Smooth muscle cell (in vitro differentiated cells): Measurements from ENCODE around the gene GPD1L. TPM values are rescaled to one million over a fixed set of nuclear protein-coding genes. Genes with fewer than 3 reads are reported as not detected.

ENCODE experiments used
- DNase-seq: peaks from one replicate; lab custom pipeline; 2025; ENCODE audit not compliant: unreplicated experiment; lab: John Stamatoyannopoulos, UW
- H2AFZ ChIP-seq: fragments of 200-600 bp; sonication (generic); 2 replicates; pipeline ENCODE4 v1.6.0; 2016; ENCODE audit warnings: antibody characterized with exemption, low read depth, mild to moderate bottlenecking
- H3F3A ChIP-seq: fragments of 200-600 bp; sonication (generic); 2 replicates; pipeline ENCODE4 v1.6.0; 2017; ENCODE audit warnings: antibody characterized with exemption, low read depth
- H3K27ac ChIP-seq: fragments of 200-600 bp; sonication (generic); 2 replicates; pipeline ENCODE4 v1.5.1; 2016; ENCODE audit warnings: low read depth, mild to moderate bottlenecking
- H3K27me3 ChIP-seq: fragments of 200-600 bp; sonication (generic); 2 replicates; pipeline ENCODE4 v1.6.1; 2016; ENCODE audit warnings: low read depth, mild to moderate bottlenecking
- H3K36me3 ChIP-seq: fragments of 200-600 bp; sonication (generic); 2 replicates; pipeline ENCODE4 v1.5.1; 2016; ENCODE audit warnings: low read depth
- H3K4me1 ChIP-seq: fragments of 200-600 bp; sonication (generic); 2 replicates; pipeline ENCODE4 v1.5.1; 2016; ENCODE audit warnings: low read depth
- H3K4me2 ChIP-seq: fragments of 200-600 bp; sonication (generic); 2 replicates; pipeline ENCODE4 v1.6.0; 2016; ENCODE audit warnings: mild to moderate bottlenecking
- H3K4me3 ChIP-seq: fragments of 200-600 bp; sonication (generic); 2 replicates; pipeline ENCODE4 v1.5.1; 2016; ENCODE audit warnings: mild to moderate bottlenecking
- H3K79me2 ChIP-seq: fragments of 200-600 bp; sonication (generic); 2 replicates; pipeline ENCODE4 v1.6.0; 2016; ENCODE audit warnings: low read depth, mild to moderate bottlenecking
- H3K9ac ChIP-seq: fragments of 200-600 bp; sonication (generic); 2 replicates; pipeline ENCODE4 v1.6.0; 2016; ENCODE audit warnings: low read depth
- H3K9me3 ChIP-seq: fragments of 200-600 bp; sonication (generic); replicated peaks from 2 replicates; pipeline ENCODE4 v1.5.1; 2016; ENCODE audit warnings: low read depth
- H4K20me1 ChIP-seq: fragments of 200-600 bp; sonication (generic); 2 replicates; pipeline ENCODE4 v1.6.0; 2016; ENCODE audit warnings: low read depth
- CTCF ChIP-seq: fragments of 200-600 bp; sonication (generic); IDR thresholded peaks from 2 replicates; pipeline ENCODE4 v1.5.1; 2017; ENCODE audit warnings: borderline replicate concordance, mild to moderate bottlenecking, antibody characterized with exemption; ENCODE audit not compliant: insufficient read depth, poor library complexity, severe bottlenecking
- WGBS: methylation state at CpG from one replicate; pipeline ENCODE4 v1.1.7; 2016; ENCODE audit warnings: low lambda C conversion rate; 5-methylcytosine and 5-hydroxymethylcytosine counted together
- polyA plus RNA-seq: library from polyadenylated mRNA; unstranded; fragments of >200 nt; fragmentation: Nextera tagmentation; extraction: Ambion mirVana; gene quantifications from 2 replicates; pipeline ENCODE4 v1.2.1, GENCODE V29; 2016
- total RNA-seq: library from RNA; depleted of rRNA; stranded (reverse); fragments of >200 nt; gene quantifications from 2 replicates; pipeline ENCODE4 v1.2.3, GENCODE V29; 2014

The GPD1L gene
- total and polyA plus RNA-seq, 2 experiments from 2014 or later, result 3.6 to 8.2 TPM

GRCh38 chr3:32076566-32076965 is 29.9 kb upstream of the GPD1L start:
- no peak overlapping the region for H3K4me2 ChIP-seq
- H3K79me2 ChIP-seq, result no peaks in the 10 kb centered on the region
- H3K4me3 ChIP-seq, result no peak overlapping the region
- no peak for TF ChIP-seq CTCF
- no peak overlapping the region for H2AFZ ChIP-seq
- no peaks in the 10 kb centered on the region for H3K9me3 ChIP-seq
- no peaks in the 10 kb centered on the region for H3F3A ChIP-seq
- H3K9ac ChIP-seq, result no peak overlapping the region
- WGBS, result 30% methylated on average over 3 of the region's 3 CpGs
- H3K4me1 ChIP-seq, result no peaks in the 10 kb centered on the region
- H3K27me3 ChIP-seq, result no peaks in the 10 kb centered on the region
- H3K27ac ChIP-seq, result no peak overlapping the region
- no peaks in the 10 kb centered on the region for H4K20me1 ChIP-seq
- H3K36me3 ChIP-seq, result no peaks in the 10 kb centered on the region
- DNase-seq, result no peak

- 81% methylated on average over 14 of the region's 14 CpGs for WGBS
- Histone ChIP-seq H3K36me3 (no peaks in the 10 kb centered on the region), H3K79me2 (no peaks in the 10 kb centered on the region), H3K9me3 (no peaks in the 10 kb centered on the region), H3K27ac (no peak overlapping the region), H3F3A (no peaks in the 10 kb centered on the region), H3K9ac (no peak overlapping the region), H4K20me1 (no peaks in the 10 kb centered on the region), H3K4me3 (no peak overlapping the region), H3K4me1 (no peaks in the 10 kb centered on the region), H3K27me3 (no peaks in the 10 kb centered on the region), H3K4me2 (no peak overlapping the region), H2AFZ (no peak overlapping the region)
- DNase-seq, result no peak
- TF ChIP-seq CTCF, result no peak
These were observed 28.9 kb upstream of the GPD1L start for GRCh38 chr3:32077260-32078084.

GRCh38 chr3:32078085-32078634 is 28.3 kb upstream of the GPD1L start:
- whole genome bisulfite sequencing, result 93% methylated on average over 3 of the region's 3 CpGs
- H3F3A ChIP-seq, result no peaks in the 10 kb centered on the region
- no peaks in the 10 kb centered on the region for H3K9me3 ChIP-seq
- H3K9ac ChIP-seq, result no peak overlapping the region
- H3K36me3 ChIP-seq, result no peaks in the 10 kb centered on the region
- no peaks in the 10 kb centered on the region for H3K4me1 ChIP-seq
- no peak overlapping the region for H3K27ac ChIP-seq
- H3K79me2 ChIP-seq, result no peaks in the 10 kb centered on the region
- no peaks in the 10 kb centered on the region for H4K20me1 ChIP-seq
- no peak overlapping the region for H3K4me2 ChIP-seq
- H2AFZ ChIP-seq, result no peak overlapping the region
- H3K27me3 ChIP-seq, result no peaks in the 10 kb centered on the region
- H3K4me3 ChIP-seq, result no peak overlapping the region
- no peak for DNase-seq
- TF ChIP-seq CTCF, result no peak

- no peak for DNase-seq
- H3K4me2 ChIP-seq, result no peak overlapping the region
- H3K79me2 ChIP-seq, result no peaks in the 10 kb centered on the region
- no peaks in the 10 kb centered on the region for H3F3A ChIP-seq
- no peaks in the 10 kb centered on the region for H4K20me1 ChIP-seq
- H3K27ac ChIP-seq, result no peak overlapping the region
- TF ChIP-seq CTCF, result no peak
- H3K9me3 ChIP-seq, result no peaks in the 10 kb centered on the region
- H3K27me3 ChIP-seq, result no peaks in the 10 kb centered on the region
- no peaks in the 10 kb centered on the region for H3K4me1 ChIP-seq
- no peak overlapping the region for H2AFZ ChIP-seq
- no peak overlapping the region for H3K4me3 ChIP-seq
- H3K36me3 ChIP-seq, result no peaks in the 10 kb centered on the region
- H3K9ac ChIP-seq, result no peak overlapping the region
These were observed 27.6 kb upstream of the GPD1L start for GRCh38 chr3:32078864-32079263.
